Gastroesophageal sphincter (tissue), 3 donors: ENCODE measurements around the gene ARL4C.

Experiments
- CTCF ChIP-seq, 4 experiments: fragments of 200-600 bp in 2 of 4; fragments of 450-650 bp in 2 of 4; sonication (generic) in 1 of 4; IDR thresholded peaks; one replicate each; pipeline ENCODE4 v1.5.1; 2017 to 2019; ENCODE audit warnings: antibody characterized with exemption in 4 of 4, mild to moderate bottlenecking in 2 of 4, moderate library complexity in 2 of 4
- EP300 ChIP-seq: sonication (generic); formaldehyde crosslinking; IDR thresholded peaks from one replicate; pipeline ENCODE4 v1.6.1; 2017; ENCODE audit warnings: antibody characterized with exemption, mild to moderate bottlenecking
- POLR2A ChIP-seq, 2 donors: fragments of 450-650 bp; IDR thresholded peaks; one replicate each; pipeline ENCODE4 v1.6.1; 2017; ENCODE audit warnings: antibody characterized with exemption in 2 of 2, mild to moderate bottlenecking in 2 of 2, moderate library complexity in 1 of 2
- POLR2AphosphoS5 ChIP-seq: sonication (generic); formaldehyde crosslinking; IDR thresholded peaks from one replicate; pipeline ENCODE4 v1.6.1; 2017; ENCODE audit warnings: antibody characterized with exemption

DNA sequence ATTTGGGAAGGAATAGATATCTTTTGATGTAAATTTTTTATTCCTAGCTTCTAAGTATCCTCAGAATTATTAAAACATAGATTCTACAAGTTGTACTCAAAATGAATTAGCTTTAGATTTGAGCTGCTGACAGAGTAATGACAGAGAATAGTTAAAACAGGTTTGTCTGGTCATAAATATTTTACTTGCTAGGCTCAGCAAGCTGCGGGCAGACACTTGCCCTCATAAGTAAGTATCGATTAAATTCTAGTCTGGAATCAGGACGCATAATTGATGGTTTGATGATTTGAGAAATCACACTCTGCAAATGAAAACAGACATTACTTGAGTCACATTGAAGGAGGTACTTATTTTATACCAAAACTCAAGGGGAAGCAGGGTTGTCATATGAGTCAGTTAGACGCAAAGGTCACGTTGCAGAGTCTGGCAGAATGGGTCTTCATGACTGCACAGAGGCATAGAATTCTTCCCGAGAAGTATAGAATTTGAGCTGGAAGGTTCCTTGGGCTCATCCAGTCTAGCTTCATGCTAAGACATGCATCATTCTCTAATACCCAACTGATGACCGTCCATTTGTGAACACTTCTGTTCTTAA lies 27.5 kb downstream of the ARL4C start:
- TF ChIP-seq EP300 (no peak), CTCF (IDR thresholded peaks at IDR 0.05) (no peak), POLR2AphosphoS5 (no peak), POLR2A (IDR thresholded peaks at IDR 0.05) (no peak)
